Measurements from ENCODE around the gene MCRIP1.

DNA sequence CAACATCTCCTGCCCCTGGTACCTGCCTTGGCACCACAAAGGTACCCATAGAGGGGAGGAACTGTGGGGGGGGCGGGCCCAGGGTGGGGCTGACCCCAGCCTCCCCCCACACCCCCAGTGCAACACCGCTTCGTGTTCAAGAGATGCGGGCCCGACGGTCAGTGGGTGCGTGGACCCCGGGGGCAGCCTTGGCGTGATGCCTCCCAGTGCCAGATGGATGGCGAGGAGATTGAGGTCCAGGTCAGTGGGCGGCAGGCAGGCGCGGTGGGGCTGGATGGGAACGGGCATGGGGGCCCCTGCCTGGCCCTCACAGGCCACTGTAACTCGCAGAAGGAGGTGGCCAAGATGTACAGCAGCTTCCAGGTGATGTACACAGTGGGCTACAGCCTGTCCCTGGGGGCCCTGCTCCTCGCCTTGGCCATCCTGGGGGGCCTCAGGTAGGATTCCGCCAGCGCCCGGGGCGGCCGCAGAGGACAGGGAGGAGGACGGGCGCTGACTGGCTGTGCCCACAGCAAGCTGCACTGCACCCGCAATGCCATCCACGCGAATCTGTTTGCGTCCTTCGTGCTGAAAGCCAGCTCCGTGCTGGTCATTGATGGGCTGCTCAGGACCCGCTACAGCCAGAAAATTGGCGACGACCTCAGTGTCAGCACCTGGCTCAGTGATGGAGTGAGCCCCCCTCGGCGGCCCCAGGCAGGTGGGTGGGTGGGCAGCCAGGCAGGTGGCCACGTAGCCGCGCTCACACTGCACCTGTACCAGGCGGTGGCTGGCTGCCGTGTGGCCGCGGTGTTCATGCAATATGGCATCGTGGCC, 22.0 kb downstream of the MCRIP1 start:
- TF ChIP-seq CTCF (IDR thresholded peaks at IDR 0.05) (no peak), RFX5 (IDR thresholded peaks at IDR 0.05; ENCODE audit: low read length) (no peak), JUND (IDR thresholded peaks at IDR 0.05) (no peak)
